ENCODE results near the gene ZNF785. TPM values are rescaled to one million over a fixed set of nuclear protein-coding genes. Genes with fewer than 3 reads are reported as not detected.

The ZNF785 gene
- total and polyA plus RNA-seq, 2 of the 13 experiments (the other 11 are each of a cell fraction or from before 2014, with no cell fraction given), result 0.01 TPM; not detected in 1

GRCh38 chr16:30533146-30533522, 52.4 kb downstream of the ZNF785 start:
- CTCF ChIA-PET (ENCODE audit: low intra/inter-chr PET ratio, low total read pairs), result no interaction called here
- DNase-seq (ENCODE audit: low spot score) (no peak), FAIRE-seq (no peak), ATAC-seq (no peak)
- in situ Hi-C loops (cut with HindIII; ENCODE audit: extremely low pct_ligation_motif_present, low pct_unique_long_range_greater_than_20kb) (no loop called here), intact Hi-C loops (cut with micrococcal nuclease; ENCODE audit: unreplicated experiment) (no loop called here)
- Histone ChIP-seq H4K20me1 (ENCODE audit: insufficient read depth, low read length) (no peaks in the 10 kb centered on the region), H3K79me2 (ENCODE audit: insufficient read depth, low read length) (peaks cover 31% of the 10 kb centered on the region), H3K4me1 (ENCODE audit: insufficient read depth, low read length) (peaks cover 60% of the 10 kb centered on the region), H3K27ac (ENCODE audit: extremely low read length, insufficient read depth, low read length) (no peak overlapping the region), H3K36me3 (replicated peaks in 1 of 2; ENCODE audit: control insufficient read depth in 1 of 2, insufficient read depth in 2 of 2, low read length in 2 of 2) (peaks cover 0 to 1% of the 10 kb centered on the region in 2 experiments; a peak in 1 of 5 replicates), H3K4me3 (replicated peaks in 1 of 3; ENCODE audit: insufficient read depth in 1 of 3, low read depth in 2 of 3, low read length in 3 of 3) (peak overlapping the region; percentile 75 to 93 (median 81)), H2AFZ (ENCODE audit: low read length) (no peak overlapping the region), H3K4me2 (ENCODE audit: low read depth, low read length) (peak overlapping the region; percentile 95), H3K9ac (ENCODE audit: insufficient read depth, low read depth, low read length) (peak overlapping the region; percentile 89), H3K9me3 (ENCODE audit: low read length) (no peaks in the 10 kb centered on the region), H3K27me3 (ENCODE audit: control insufficient read depth in 1 of 2, insufficient read depth in 2 of 2, low read length in 2 of 2) (no peaks in the 10 kb centered on the region; a peak in 1 of 5 replicates)
- WGBS (ENCODE audit: low lambda C conversion rate), result 85% methylated on average over 11 of the region's 11 CpGs
- POLR2A ChIA-PET, result interaction anchor here (0.6 to 5.1 kb wide), 8 partner anchors 11 to 117 kb away, joined by 3 to 187 read pairs (median 14); partner anchors contain the start of genes DCTPP1, ZNF688 and ZNF764
- BruUV-seq (replicated peaks), result no TSS peak
- TF ChIP-seq PRDM10 (CRISPR knock-in tag; IDR thresholded peaks at IDR 0.05; ENCODE audit: low read depth), result peak; percentile 29; the same call in 1 of the 2 replicates
- 0 out of 2 replicates have a peak, but pooled peaks have one; percentile 33 for TF ChIP-seq MTERF4 (CRISPR knock-in tag; IDR thresholded peaks at IDR 0.05)
- TF ChIP-seq FOXO4 (CRISPR knock-in tag; conservative IDR thresholded peaks at IDR 0.05), result 0 out of 2 replicates have a peak, but pooled peaks have one; percentile 67
- TF ChIP-seq DMAP1 (CRISPR knock-in tag; IDR thresholded peaks at IDR 0.05), result no peak
- TF ChIP-seq NONO (IDR thresholded peaks at IDR 0.05), result no peak
- TF ChIP-seq NONO (CRISPR knock-in tag; conservative IDR thresholded peaks at IDR 0.05), result 0 out of 2 replicates have a peak, but pooled peaks have one; percentile 31
- peak; percentile 15 for TF ChIP-seq PRPF4 (IDR thresholded peaks at IDR 0.05; ENCODE audit: low read depth, low read length, poor library complexity, severe bottlenecking)
- peak; percentile 18 for TF ChIP-seq RBM39 (IDR thresholded peaks at IDR 0.05; ENCODE audit: low read depth, low read length, poor library complexity, severe bottlenecking)
- TF ChIP-seq ZNF576 (CRISPR knock-in tag; IDR thresholded peaks at IDR 0.05), result 0 out of 2 replicates have a peak, but pooled peaks have one; percentile 12
- TF ChIP-seq NR0B2 (CRISPR knock-in tag; IDR thresholded peaks at IDR 0.05), result 0 out of 2 replicates have a peak, but pooled peaks have one; percentile 20
- no peak; the same call in 1 of the 2 replicates for TF ChIP-seq MXD1 (CRISPR knock-in tag; IDR thresholded peaks at IDR 0.05)
- peak; percentile 94 for TF ChIP-seq ZNF441 (CRISPR knock-in tag; IDR thresholded peaks at IDR 0.05; ENCODE audit: borderline replicate concordance)
